ENCODE results near the gene PHYKPL.
A peak's percentile ranks its signal among the peaks of the same experiment; 100 is the strongest.

The PHYKPL gene

GRCh38 chr5:178232124-178232919 is at the start of gene PHYKPL:
Gene PHYKPL (minus strand): TSS chr5:178232802. CDS start chr5:178232550, 252 bp downstream.
- peak; percentile 75 to 76 for ATAC-seq

- no peak for ATAC-seq
These were observed 49.8 kb upstream of the PHYKPL start for GRCh38 chr5:178282391-178282790.

- no peak for ATAC-seq
These were observed 48.7 kb upstream of the PHYKPL start for GRCh38 chr5:178281331-178281730.

GRCh38 chr5:178280631-178281030 is 48.0 kb upstream of the PHYKPL start:
- no peak for ATAC-seq

- peak in 1 of 2 donors; percentile 30 for ATAC-seq
These were observed 47.3 kb upstream of the PHYKPL start for GRCh38 chr5:178279723-178280438.

GRCh38 chr5:178279026-178279722 is 46.6 kb upstream of the PHYKPL start:
- no peak for ATAC-seq

- no peak for ATAC-seq
These were observed 45.9 kb upstream of the PHYKPL start for GRCh38 chr5:178278358-178279023.

- no peak for ATAC-seq
These were observed 45.3 kb upstream of the PHYKPL start for GRCh38 chr5:178277866-178278265.

- ATAC-seq, result no peak
These were observed 44.7 kb upstream of the PHYKPL start for GRCh38 chr5:178277346-178277745.

- no peak for ATAC-seq
These were observed 42.4 kb upstream of the PHYKPL start for GRCh38 chr5:178274781-178275537.

- no peak for ATAC-seq
These were observed 41.3 kb upstream of the PHYKPL start for GRCh38 chr5:178273665-178274541.

GRCh38 chr5:178273041-178273440 is 40.4 kb upstream of the PHYKPL start:
- no peak for ATAC-seq

- ATAC-seq, result no peak
These were observed 40.0 kb upstream of the PHYKPL start for GRCh38 chr5:178272591-178272990.

GRCh38 chr5:178271726-178272479 is 39.3 kb upstream of the PHYKPL start:
- ATAC-seq, result no peak

- ATAC-seq, result no peak
These were observed 38.6 kb upstream of the PHYKPL start for GRCh38 chr5:178271231-178271630.

GRCh38 chr5:178269499-178269898 is 36.9 kb upstream of the PHYKPL start:
- ATAC-seq, result no peak

GRCh38 chr5:178267876-178268275 is 35.3 kb upstream of the PHYKPL start:
- no peak for ATAC-seq

- ATAC-seq, result no peak
These were observed 34.6 kb upstream of the PHYKPL start for GRCh38 chr5:178267245-178267644.

- ATAC-seq, result no peak
These were observed 34.0 kb upstream of the PHYKPL start for GRCh38 chr5:178266581-178266980.

GRCh38 chr5:178265746-178266145 is 33.1 kb upstream of the PHYKPL start:
- ATAC-seq, result no peak
